ENCODE data around the gene BRD3OS.
A peak's percentile ranks its signal among the peaks of the same experiment; 100 is the strongest.

The BRD3OS gene

GRCh38 chr9:133978226-133978898 is 46.9 kb upstream of the BRD3OS start:
- no peak for DNase-seq
- Histone ChIP-seq H3K27me3 (no peaks in the 10 kb centered on the region), H3K36me3 (peaks cover 29% of the 10 kb centered on the region), H3K9me3 (no peaks in the 10 kb centered on the region), H3K4me3 (ENCODE audit: low read depth, low read length) (no peak overlapping the region), H3K4me1 (peaks cover 51% of the 10 kb centered on the region)
- TF ChIP-seq CTCF (IDR thresholded peaks at IDR 0.05; ENCODE audit: low read depth, low read length) = no peak

GRCh38 chr9:133978899-133979272 is 46.4 kb upstream of the BRD3OS start:
- Histone ChIP-seq H3K9me3 (no peaks in the 10 kb centered on the region), H3K4me1 (peaks cover 46% of the 10 kb centered on the region), H3K27me3 (no peaks in the 10 kb centered on the region), H3K4me3 (ENCODE audit: low read depth, low read length) (no peak overlapping the region), H3K36me3 (peaks cover 29% of the 10 kb centered on the region)
- TF ChIP-seq CTCF (IDR thresholded peaks at IDR 0.05; ENCODE audit: low read depth, low read length) = no peak
- no peak for DNase-seq

- peaks cover 33% of the 10 kb centered on the region for H3K36me3 ChIP-seq
- H3K4me3 ChIP-seq (ENCODE audit: low read depth, low read length) = no peak overlapping the region
- H3K4me1 ChIP-seq = peaks cover 46% of the 10 kb centered on the region
- H3K27me3 ChIP-seq = no peaks in the 10 kb centered on the region
- TF ChIP-seq CTCF (IDR thresholded peaks at IDR 0.05; ENCODE audit: low read depth, low read length) = no peak
- H3K9me3 ChIP-seq = no peaks in the 10 kb centered on the region
- no peak for DNase-seq
These were observed 45.9 kb upstream of the BRD3OS start for GRCh38 chr9:133979273-133979920.

- no peak overlapping the region for H3K4me3 ChIP-seq (ENCODE audit: low read depth, low read length)
- DNase-seq = peak; percentile 67
- peaks cover 38% of the 10 kb centered on the region for H3K36me3 ChIP-seq
- no peak for TF ChIP-seq CTCF (IDR thresholded peaks at IDR 0.05; ENCODE audit: low read depth, low read length)
- no peaks in the 10 kb centered on the region for H3K27me3 ChIP-seq
- H3K4me1 ChIP-seq = peaks cover 46% of the 10 kb centered on the region
- H3K9me3 ChIP-seq = no peaks in the 10 kb centered on the region
These were observed 45.1 kb upstream of the BRD3OS start for GRCh38 chr9:133979921-133980863.

GRCh38 chr9:133980864-133981588 is 44.3 kb upstream of the BRD3OS start:
- TF ChIP-seq CTCF (IDR thresholded peaks at IDR 0.05; ENCODE audit: low read depth, low read length) = no peak
- Histone ChIP-seq H3K27me3 (no peaks in the 10 kb centered on the region), H3K36me3 (peaks cover 46% of the 10 kb centered on the region), H3K4me1 (peaks cover 46% of the 10 kb centered on the region), H3K4me3 (ENCODE audit: low read depth, low read length) (no peak overlapping the region), H3K9me3 (no peaks in the 10 kb centered on the region)
- DNase-seq = no peak
